Mesenchymal stem cell (in vitro differentiated cells and primary cell): ENCODE data around the gene RHOU.

Source experiments
- DNase-seq: peaks from one replicate; pipeline ENCODE4 v3.0.0-alpha.2; 2013
- H2AFZ ChIP-seq: one replicate; pipeline ENCODE4 v1.6.1; 2013; ENCODE audit warnings: low read depth, mild to moderate bottlenecking, control low read depth, inconsistent platforms, low read length, moderate library complexity
- H2AK5ac ChIP-seq: 2 replicates; pipeline ENCODE4 v1.6.1; 2013; ENCODE audit warnings: low read length, moderate library complexity, mild to moderate bottlenecking, inconsistent platforms; ENCODE audit not compliant: severe bottlenecking
- H2BK120ac ChIP-seq: one replicate; pipeline ENCODE4 v1.6.1; 2013; ENCODE audit warnings: low read depth, mild to moderate bottlenecking, inconsistent platforms, low read length, moderate library complexity
- H2BK12ac ChIP-seq, 2 experiments: one replicate each; pipeline ENCODE4 v1.6.1; 2013; ENCODE audit warnings: inconsistent platforms in 2 of 2, low read length in 2 of 2, mild to moderate bottlenecking in 2 of 2, moderate library complexity in 2 of 2, control low read depth in 1 of 2
- H2BK15ac ChIP-seq: one replicate; pipeline ENCODE4 v1.6.1; 2013; ENCODE audit warnings: mild to moderate bottlenecking, low read depth, inconsistent platforms; ENCODE audit not compliant: poor library complexity, severe bottlenecking
- H2BK5ac ChIP-seq: 2 replicates; pipeline ENCODE4 v1.6.1; 2013; ENCODE audit warnings: low read depth, mild to moderate bottlenecking, low read length, control low read depth, inconsistent platforms; ENCODE audit not compliant: poor library complexity, severe bottlenecking
- H3K14ac ChIP-seq, 2 experiments: one replicate each; pipeline ENCODE4 v1.6.1; 2013; ENCODE audit warnings: inconsistent platforms in 2 of 2, low read length in 2 of 2, control low read depth in 1 of 2, mild to moderate bottlenecking in 1 of 2, moderate library complexity in 1 of 2
- H3K18ac ChIP-seq, 2 experiments: one replicate each; pipeline ENCODE4 v1.6.1; 2013; ENCODE audit warnings: inconsistent platforms in 2 of 2, low read length in 2 of 2, control low read depth in 1 of 2, low read depth in 1 of 2, mild to moderate bottlenecking in 1 of 2
- H3K23ac ChIP-seq, 2 experiments: one replicate each; pipeline ENCODE4 v1.6.1; 2013; ENCODE audit warnings: inconsistent platforms in 2 of 2, low read length in 2 of 2, mild to moderate bottlenecking in 2 of 2, moderate library complexity in 2 of 2, control low read depth in 1 of 2
- H3K27ac ChIP-seq: 2 replicates; pipeline ENCODE4 v1.5.1; 2013; ENCODE audit warnings: mild to moderate bottlenecking, moderate library complexity, low read length, control low read depth, inconsistent platforms; ENCODE audit not compliant: poor library complexity, severe bottlenecking
- H3K27me3 ChIP-seq, 2 experiments: 2 replicates each; pipeline versions ENCODE4 v1.6.1 to v1.7.0; 2013; ENCODE audit warnings: low read length in 2 of 2, mild to moderate bottlenecking in 2 of 2, moderate library complexity in 2 of 2, control low read depth in 1 of 2, inconsistent platforms in 1 of 2; ENCODE audit not compliant: control insufficient read depth in 1 of 2, insufficient read depth in 1 of 2
- H3K36me3 ChIP-seq, 2 experiments: 2 replicates each; pipeline versions ENCODE4 v1.6.1 to v1.7.0; 2013; ENCODE audit warnings: low read length in 2 of 2, control low read depth in 1 of 2, inconsistent platforms in 1 of 2, low read depth in 1 of 2, mild to moderate bottlenecking in 1 of 2; ENCODE audit not compliant: insufficient read depth in 2 of 2, control insufficient read depth in 1 of 2
- H3K4ac ChIP-seq, 2 experiments: one replicate each; pipeline ENCODE4 v1.6.1; 2013; ENCODE audit warnings: inconsistent platforms in 2 of 2, low read length in 2 of 2, mild to moderate bottlenecking in 2 of 2, moderate library complexity in 2 of 2, control low read depth in 1 of 2, low read depth in 1 of 2
- H3K4me1 ChIP-seq: 2 replicates; pipeline ENCODE4 v1.6.1; 2013; ENCODE audit warnings: low read depth, low read length, control low read depth; ENCODE audit not compliant: control insufficient read depth, insufficient read depth
- H3K4me2 ChIP-seq: 2 replicates; pipeline ENCODE4 v1.6.1; 2013; ENCODE audit warnings: low read length, mild to moderate bottlenecking, inconsistent platforms; ENCODE audit not compliant: poor library complexity, severe bottlenecking
- H3K4me3 ChIP-seq, 2 experiments: 2 replicates each; pipeline versions ENCODE4 v1.5.1 to v1.7.0; 2013; ENCODE audit warnings: low read length in 2 of 2, mild to moderate bottlenecking in 2 of 2, control low read depth in 1 of 2, low read depth in 1 of 2; ENCODE audit not compliant: insufficient read depth in 1 of 2
- H3K79me1 ChIP-seq: replicated peaks from 2 replicates; pipeline ENCODE4 v1.6.1; 2013; ENCODE audit warnings: mild to moderate bottlenecking, control low read depth, low read length, inconsistent platforms; ENCODE audit not compliant: poor library complexity, severe bottlenecking
- H3K9ac ChIP-seq: 2 replicates; pipeline ENCODE4 v1.7.0; 2013; ENCODE audit warnings: mild to moderate bottlenecking, low read length, moderate library complexity
- H3K9me3 ChIP-seq: 2 replicates; pipeline ENCODE4 v1.7.0; 2013; ENCODE audit warnings: mild to moderate bottlenecking, low read length; ENCODE audit not compliant: control insufficient read depth
- H4K8ac ChIP-seq: one replicate; pipeline ENCODE4 v1.6.1; 2013; ENCODE audit warnings: inconsistent platforms, mild to moderate bottlenecking, low read length, moderate library complexity
- H4K91ac ChIP-seq: one replicate; pipeline ENCODE4 v1.6.1; 2013; ENCODE audit warnings: mild to moderate bottlenecking, low read length, inconsistent platforms
- WGBS: methylation state at CpG from one replicate; pipeline ENCODE4 v1.1.7; 2013; ENCODE audit warnings: mixed read lengths; 5-methylcytosine and 5-hydroxymethylcytosine counted together

Gene RHOU

DNA sequence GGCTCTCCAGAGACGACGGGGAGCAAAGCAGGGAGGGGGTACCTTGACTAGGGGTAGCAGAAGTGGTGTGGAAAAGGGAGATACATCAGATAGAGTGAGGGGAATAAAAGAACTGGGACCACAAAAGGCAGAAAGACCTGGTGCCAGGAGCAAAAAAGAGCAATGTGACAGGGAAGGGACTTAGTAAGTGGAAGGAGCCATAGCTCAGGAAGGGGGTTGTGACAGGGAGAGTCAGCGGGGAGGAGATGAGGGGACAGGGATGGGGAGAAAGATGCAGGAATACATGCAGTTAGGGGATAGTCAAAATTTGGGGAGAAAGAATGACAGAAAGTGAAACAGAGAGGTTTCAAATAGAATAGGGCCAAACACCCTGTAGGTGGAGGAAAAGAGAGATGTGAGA lies 20.5 kb downstream of the RHOU start:
- no peak overlapping the region for H3K9ac ChIP-seq
- H2BK5ac ChIP-seq = no peak overlapping the region
- H3K27ac ChIP-seq = no peak overlapping the region
- H2BK15ac ChIP-seq = no peak overlapping the region
- no peak overlapping the region for H3K18ac ChIP-seq
- H3K23ac ChIP-seq = no peak overlapping the region
- 86% methylated on average over 3 of the region's 3 CpGs for WGBS
- no peak overlapping the region for H4K91ac ChIP-seq
- H2AK5ac ChIP-seq = no peak overlapping the region
- H3K4me1 ChIP-seq = no peaks in the 10 kb centered on the region
- no peaks in the 10 kb centered on the region for H3K79me1 ChIP-seq
- H2AFZ ChIP-seq = no peak overlapping the region
- no peaks in the 10 kb centered on the region for H3K9me3 ChIP-seq
- no peak overlapping the region for H2BK12ac ChIP-seq
- DNase-seq = no peak
- H4K8ac ChIP-seq = no peak overlapping the region
- H3K27me3 ChIP-seq = peaks cover 53 to 63% of the 10 kb centered on the region in 2 experiments
- no peak overlapping the region for H3K4ac ChIP-seq
- H3K4me2 ChIP-seq = no peak overlapping the region
- H2BK120ac ChIP-seq = no peak overlapping the region
- no peak overlapping the region for H3K14ac ChIP-seq
- no peaks in the 10 kb centered on the region for H3K36me3 ChIP-seq
- H3K4me3 ChIP-seq = no peak overlapping the region

DNA sequence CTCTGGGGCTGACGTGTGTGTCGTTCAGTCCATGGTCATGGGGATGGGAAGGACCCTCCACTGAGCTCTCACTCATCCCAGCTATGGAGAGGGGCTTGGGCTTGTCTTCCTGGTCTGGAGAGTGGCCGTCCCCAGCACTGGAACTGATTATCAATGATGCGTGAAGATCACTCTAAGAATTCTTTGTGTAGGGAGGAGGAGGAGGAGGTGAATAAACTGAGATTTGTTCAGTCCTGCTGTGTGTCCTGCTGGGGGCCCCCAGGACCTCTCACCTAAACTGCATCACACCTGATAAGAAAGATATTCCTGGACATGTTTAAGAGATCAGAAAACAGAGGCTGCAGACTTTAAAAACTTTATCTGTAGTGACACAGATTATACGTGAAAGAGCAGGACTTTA lies 21.2 kb downstream of the RHOU start:
- WGBS = 64% methylated on average over 5 of the region's 5 CpGs
- no peak overlapping the region for H3K27ac ChIP-seq

DNA sequence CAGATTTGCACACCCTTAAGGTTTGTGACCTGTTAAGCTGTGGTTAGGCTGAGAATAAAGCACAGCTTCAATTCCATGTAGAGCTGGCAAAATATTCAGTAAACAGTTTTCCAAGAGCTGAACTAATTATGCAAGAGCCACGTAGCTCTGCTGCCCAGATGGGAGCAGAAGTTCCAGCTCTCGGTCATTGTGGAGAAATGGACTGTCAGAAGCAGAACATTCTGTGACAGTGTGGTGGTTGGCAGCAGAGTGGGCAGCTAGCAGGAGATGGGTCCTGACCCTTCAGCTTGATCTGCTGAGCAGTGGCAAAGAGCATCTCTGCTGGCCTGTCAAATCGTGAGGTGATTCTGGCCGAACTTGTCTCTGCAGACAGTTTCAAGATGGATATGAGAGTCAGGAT lies 23.2 kb downstream of the RHOU start:
- Histone ChIP-seq H3K36me3 (no peaks in the 10 kb centered on the region), H3K23ac (no peak overlapping the region), H2BK12ac (no peak overlapping the region), H4K8ac (no peak overlapping the region), H3K4me2 (no peak overlapping the region), H3K9me3 (no peaks in the 10 kb centered on the region), H2AFZ (no peak overlapping the region), H3K4ac (no peak overlapping the region), H3K79me1 (no peaks in the 10 kb centered on the region), H4K91ac (no peak overlapping the region), H2AK5ac (no peak overlapping the region), H3K18ac (no peak overlapping the region), H3K9ac (no peak overlapping the region), H3K14ac (no peak overlapping the region), H3K4me1 (no peaks in the 10 kb centered on the region), H2BK5ac (no peak overlapping the region), H3K27me3 (peaks cover 62 to 74% of the 10 kb centered on the region in 2 experiments), H3K27ac (no peak overlapping the region), H2BK120ac (no peak overlapping the region), H3K4me3 (no peak overlapping the region), H2BK15ac (no peak overlapping the region)
- DNase-seq = no peak
- WGBS = 86% methylated on average over 4 of the region's 4 CpGs

More for the DNA sequence above, 21.2 kb downstream of the RHOU start:
- H3K79me1 ChIP-seq = no peaks in the 10 kb centered on the region
- H3K9ac ChIP-seq = no peak overlapping the region
- no peaks in the 10 kb centered on the region for H3K4me1 ChIP-seq
- no peak overlapping the region for H3K4me2 ChIP-seq
- no peak overlapping the region for H2BK5ac ChIP-seq
- H2BK12ac ChIP-seq = no peak overlapping the region
- no peak overlapping the region for H2AFZ ChIP-seq
- H2BK120ac ChIP-seq = no peak overlapping the region
- H3K14ac ChIP-seq = no peak overlapping the region
- H3K18ac ChIP-seq = no peak overlapping the region
- H2AK5ac ChIP-seq = no peak overlapping the region
- no peak overlapping the region for H3K4me3 ChIP-seq
- no peak overlapping the region for H3K4ac ChIP-seq
- no peak overlapping the region for H4K91ac ChIP-seq
- H3K27me3 ChIP-seq = peaks cover 49 to 58% of the 10 kb centered on the region in 2 experiments
- H3K36me3 ChIP-seq = no peaks in the 10 kb centered on the region
- no peaks in the 10 kb centered on the region for H3K9me3 ChIP-seq
- no peak overlapping the region for H4K8ac ChIP-seq
- DNase-seq = no peak
- no peak overlapping the region for H2BK15ac ChIP-seq
- H3K23ac ChIP-seq = no peak overlapping the region

DNA sequence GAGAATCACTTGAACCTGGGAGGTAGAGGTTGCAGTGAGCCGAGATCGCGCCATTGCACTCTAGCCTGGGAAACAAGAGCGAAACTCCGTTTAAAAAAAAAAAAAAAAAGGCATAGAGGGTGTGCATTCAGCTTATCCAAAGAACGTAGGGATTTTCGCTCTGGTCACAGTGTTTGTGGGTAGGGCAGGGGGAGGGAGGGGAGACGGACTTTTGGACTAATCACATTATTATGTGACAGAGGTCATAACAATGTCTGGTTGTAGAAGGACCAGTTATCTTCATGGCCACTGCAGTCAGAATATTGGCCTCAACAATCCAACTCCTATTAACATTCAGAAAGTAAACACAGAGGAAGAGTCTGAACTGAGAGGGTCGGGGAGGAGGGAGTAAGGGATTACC lies 25.7 kb downstream of the RHOU start:
- no peak overlapping the region for H2BK120ac ChIP-seq
- no peak overlapping the region for H3K27ac ChIP-seq
- no peak overlapping the region for H4K91ac ChIP-seq
- H3K4ac ChIP-seq = no peak overlapping the region
- no peak overlapping the region for H2AFZ ChIP-seq
- peaks cover 48 to 70% of the 10 kb centered on the region in 2 experiments for H3K27me3 ChIP-seq
- DNase-seq = no peak
- no peaks in the 10 kb centered on the region for H3K79me1 ChIP-seq
- H3K14ac ChIP-seq = no peak overlapping the region
- no peak overlapping the region for H3K4me3 ChIP-seq
- H4K8ac ChIP-seq = no peak overlapping the region
- H2BK15ac ChIP-seq = no peak overlapping the region
- WGBS = 95% methylated on average over 8 of the region's 9 CpGs
- H3K36me3 ChIP-seq = no peaks in the 10 kb centered on the region
- no peaks in the 10 kb centered on the region for H3K9me3 ChIP-seq
- no peak overlapping the region for H3K23ac ChIP-seq
- H3K9ac ChIP-seq = no peak overlapping the region
- no peaks in the 10 kb centered on the region for H3K4me1 ChIP-seq
- H3K4me2 ChIP-seq = no peak overlapping the region
- no peak overlapping the region for H2BK12ac ChIP-seq
- H2BK5ac ChIP-seq = no peak overlapping the region
- no peak overlapping the region for H2AK5ac ChIP-seq
- H3K18ac ChIP-seq = no peak overlapping the region
